ENCODE measurements around the gene CKB. TPM values are rescaled to one million over a fixed set of nuclear protein-coding genes. Genes with fewer than 3 reads are reported as not detected.

The CKB gene
- total and polyA plus RNA-seq, 2 donors: 121 to 1,521 TPM

DNA sequence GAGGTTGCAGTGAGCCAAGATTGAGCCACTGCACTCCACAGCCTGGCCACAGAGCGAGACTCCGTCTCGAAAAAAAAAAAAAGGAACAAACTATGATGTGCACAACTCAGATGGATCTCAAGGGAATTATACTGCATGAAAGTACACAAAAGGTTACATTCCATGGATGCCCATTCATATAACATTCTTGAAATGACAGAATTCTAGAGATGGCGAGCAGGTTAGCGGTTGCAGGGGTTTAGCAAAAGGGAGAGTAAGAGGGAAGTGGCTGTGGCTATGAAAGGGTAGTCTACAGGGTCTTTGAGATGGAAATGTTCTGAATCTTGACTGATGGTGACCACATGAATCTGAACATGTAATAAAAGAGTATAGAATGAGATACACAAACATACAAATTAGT is 49.7 kb downstream of the CKB start:
- DNase-seq (ENCODE audit: extremely low spot score): no peak
- peaks cover 17% of the 10 kb centered on the region for H3K36me3 ChIP-seq (ENCODE audit: insufficient read depth)
- no peak overlapping the region for H3K27ac ChIP-seq (ENCODE audit: low read depth)
- no peaks in the 10 kb centered on the region for H3K4me1 ChIP-seq (ENCODE audit: insufficient read depth)
- H3K4me3 ChIP-seq (ENCODE audit: low read depth, low read length): no peak overlapping the region
- 88% methylated on average over 5 of the region's 5 CpGs for WGBS

Small RNA genes within 50 kb of the gene (small RNA-seq; reads per million reads assigned to genes)
- gene RNU4-68P (not detected), gene RNU7-160P (not detected)

Other genes starting within 250 kb of the CKB start
- gene EIF5, start 188.6 kb downstream of the CKB start, total RNA-seq: 128 TPM
- gene EIF5, start 188.6 kb downstream of the CKB start, polyA plus RNA-seq: 177 TPM
- gene MARK3, start 137.4 kb downstream of the CKB start, total RNA-seq: 130 TPM
- 44.4 TPM for gene MARK3, start 137.4 kb downstream of the CKB start, polyA plus RNA-seq
- gene TRMT61A, start 6.4 kb upstream of the CKB start, total RNA-seq: 5.7 TPM
- gene TRMT61A, start 6.4 kb upstream of the CKB start, polyA plus RNA-seq: 35.0 TPM
- 29.8 TPM for gene BAG5, start 39.8 kb upstream of the CKB start, total RNA-seq
- 18.1 TPM for gene BAG5, start 39.8 kb upstream of the CKB start, polyA plus RNA-seq
- 37.0 TPM for gene COA8, start 40.1 kb upstream of the CKB start, total RNA-seq
- 52.4 TPM for gene COA8, start 40.1 kb upstream of the CKB start, polyA plus RNA-seq
- 162 TPM for gene KLC1, start 106.4 kb upstream of the CKB start, total RNA-seq
- 188 TPM for gene KLC1, start 106.4 kb upstream of the CKB start, polyA plus RNA-seq
- gene XRCC3, start 192.6 kb upstream of the CKB start, total RNA-seq: 10.6 TPM
- gene XRCC3, start 192.6 kb upstream of the CKB start, polyA plus RNA-seq: 5.4 TPM
- 49.6 TPM for gene ZFYVE21, start 193.0 kb upstream of the CKB start, total RNA-seq
- gene ZFYVE21, start 193.0 kb upstream of the CKB start, polyA plus RNA-seq: 210 TPM